Aorta (tissue), 5 donors: ENCODE measurements around the gene BAIAP2. TPM values are rescaled to one million over a fixed set of nuclear protein-coding genes. Genes with fewer than 3 reads are reported as not detected.
"Not testable (repeated sequence)": the region's sequence is repeated elsewhere in the genome, so short reads cannot be mapped to it uniquely, and the experiment has no call there.

Experiments
- ATAC-seq: fragments of 200-7000 bp; cut with Tn5 transposase; one replicate; pipeline ENCODE4 v1.9.1; 2022; ENCODE audit warnings: moderate library complexity; ENCODE audit not compliant: low FRiP score
- DNase-seq, 2 donors: peaks; one replicate each; pipeline ENCODE4 v3.0.0-alpha.2; 2020
- H3K27ac ChIP-seq, 2 donors: one replicate each; pipeline ENCODE4 v1.5.1; 2013; ENCODE audit warnings: low read length in 2 of 2, mild to moderate bottlenecking in 2 of 2, moderate library complexity in 2 of 2, control low read depth in 1 of 2, inconsistent platforms in 1 of 2, low read depth in 1 of 2
- H3K27me3 ChIP-seq, 2 donors: one replicate each; pipeline ENCODE4 v1.6.1; 2013; ENCODE audit warnings: control low read depth in 1 of 2, low read length in 1 of 2, mild to moderate bottlenecking in 1 of 2, moderate library complexity in 1 of 2; ENCODE audit not compliant: insufficient read depth in 2 of 2, control insufficient read depth in 1 of 2
- H3K36me3 ChIP-seq, 2 donors: one replicate each; pipeline ENCODE4 v1.6.1; 2013; ENCODE audit warnings: control low read depth in 1 of 2, low read length in 1 of 2, mild to moderate bottlenecking in 1 of 2; ENCODE audit not compliant: insufficient read depth in 2 of 2, control insufficient read depth in 1 of 2
- H3K4me1 ChIP-seq, 2 donors: one replicate each; pipeline ENCODE4 v1.6.1; 2013; ENCODE audit warnings: low read length in 2 of 2, control low read depth in 1 of 2, mild to moderate bottlenecking in 1 of 2, moderate library complexity in 1 of 2; ENCODE audit not compliant: insufficient read depth in 2 of 2, control insufficient read depth in 1 of 2
- H3K4me3 ChIP-seq, 2 donors: one replicate each; pipeline ENCODE4 v1.5.1; 2013; ENCODE audit warnings: low read length in 2 of 2, control low read depth in 1 of 2, mild to moderate bottlenecking in 1 of 2
- H3K9me3 ChIP-seq: one replicate; pipeline ENCODE4 v1.6.1; 2013; ENCODE audit warnings: mild to moderate bottlenecking, low read length; ENCODE audit not compliant: control insufficient read depth
- WGBS, 2 donors: extraction: QIAGEN DNeasy Blood & Tissue Kit; methylation state at CpG; one replicate each; pipeline ENCODE4 v1.1.7; 2013; 5-methylcytosine and 5-hydroxymethylcytosine counted together
- intact Hi-C, 2 donors: fragments of 100-400 bp; cut with DNase I; formaldehyde crosslinking; loops; one replicate each; pipeline versions ENCODE4 v1.14.2 to v1.15.0; 2022
- polyA plus RNA-seq, 2 donors: library from polyadenylated mRNA; stranded (reverse); fragments of 200-250 nt; gene quantifications; one replicate each; pipeline ENCODE4 v1.2.3, GENCODE V29; 2013
- total RNA-seq, 2 donors: library from RNA; stranded (reverse); fragmentation: NEBNext Ultra II Directional; extraction: Animal tissue kit (Norgen Biotek cat#: 25700); gene quantifications; one replicate each; pipeline ENCODE4 v1.2.1, GENCODE V29; 2021
- donor health status: healthy with polysubstance abuse.
- donor health status: Bipolar disorder and iron deficiency.
- donor health status: DM: no; HTN: no; CAD: no.
- donor health status: DM: no; HTN: no; CAD: no.
- donor health status: DM: yes; HTN: yes; CAD: no.

BAIAP2 gene
- total and polyA plus RNA-seq, 4 donors, result 1.7 to 23.7 (median 14.3) TPM

DNA sequence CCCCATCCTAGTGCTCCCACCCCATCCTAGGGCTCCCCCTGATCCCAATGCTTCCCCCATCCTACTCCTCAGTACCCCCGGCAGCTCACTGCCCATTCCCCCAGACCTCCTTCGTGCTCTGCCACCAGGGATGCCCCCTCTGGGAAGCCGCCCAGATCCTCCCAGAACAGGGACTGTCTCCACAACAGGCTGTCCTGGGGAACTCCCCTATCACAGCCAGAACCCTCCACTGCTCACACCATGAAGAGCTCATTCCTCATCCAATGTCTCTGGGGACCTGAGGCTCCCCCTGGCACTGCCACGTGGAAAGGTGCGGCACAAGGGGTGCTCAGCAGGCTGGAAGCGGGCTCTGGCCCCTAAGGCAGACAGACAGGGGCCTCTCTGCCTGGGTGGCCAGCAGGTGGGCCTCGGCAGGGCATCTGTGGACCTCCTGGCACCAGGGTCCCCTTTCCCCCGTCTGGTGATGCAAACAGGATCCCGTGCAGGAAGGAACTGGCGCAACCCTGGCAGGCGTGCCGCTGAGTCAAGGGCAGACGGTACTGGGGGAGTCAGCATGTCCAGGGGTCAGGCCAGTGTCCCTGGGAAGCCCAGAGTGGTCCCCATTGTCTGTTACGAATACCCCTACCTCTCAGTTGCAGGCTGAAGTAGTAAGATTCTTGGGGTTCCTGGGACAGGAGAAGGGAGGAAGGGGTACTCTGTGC is 115.6 kb downstream of the BAIAP2 start:
- Histone ChIP-seq H3K27ac (no peak overlapping the region), H3K27me3 (no peaks in the 10 kb centered on the region), H3K4me3 (no peak overlapping the region), H3K36me3 (no peaks in the 10 kb centered on the region), H3K9me3 (no peaks in the 10 kb centered on the region), H3K4me1 (no peaks in the 10 kb centered on the region)
- 81 to 84% methylated on average over 14 of the region's 14 CpGs for WGBS, 2 donors
- DNase-seq (peak in 1 of 2 donors; percentile 77), ATAC-seq (peak; percentile 44)
- intact Hi-C loops, result no loop called here

DNA sequence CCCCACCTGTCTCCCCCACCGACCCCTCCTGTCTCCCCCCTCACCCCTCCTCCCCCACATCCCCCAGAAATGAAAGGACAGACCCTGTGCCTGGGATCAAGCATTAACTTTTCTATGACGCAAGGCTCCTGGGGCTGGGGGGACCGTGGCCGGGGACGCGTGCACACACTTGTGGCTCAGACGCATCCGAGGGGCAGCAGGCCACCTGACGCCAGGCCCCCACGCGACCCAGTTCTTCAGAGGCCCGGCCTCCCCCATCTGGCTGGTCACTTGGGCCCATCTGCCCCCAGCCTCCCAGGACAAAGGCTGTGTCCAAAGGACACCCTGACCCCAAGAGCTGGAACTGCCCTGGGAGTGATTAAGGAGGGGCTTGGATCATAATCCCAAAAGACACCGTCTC is 116.3 kb downstream of the BAIAP2 start:
- intact Hi-C loops, result no loop called here
- no peak for DNase-seq
- WGBS, 2 donors, result 85 to 90% methylated on average over 12 to 13 of the region's 13 CpGs
- Histone ChIP-seq H3K4me3 (no peak overlapping the region), H3K27ac (no peak overlapping the region), H3K36me3 (no peaks in the 10 kb centered on the region), H3K27me3 (no peaks in the 10 kb centered on the region), H3K4me1 (no peaks in the 10 kb centered on the region), H3K9me3 (no peaks in the 10 kb centered on the region)
- no peak for ATAC-seq

DNA sequence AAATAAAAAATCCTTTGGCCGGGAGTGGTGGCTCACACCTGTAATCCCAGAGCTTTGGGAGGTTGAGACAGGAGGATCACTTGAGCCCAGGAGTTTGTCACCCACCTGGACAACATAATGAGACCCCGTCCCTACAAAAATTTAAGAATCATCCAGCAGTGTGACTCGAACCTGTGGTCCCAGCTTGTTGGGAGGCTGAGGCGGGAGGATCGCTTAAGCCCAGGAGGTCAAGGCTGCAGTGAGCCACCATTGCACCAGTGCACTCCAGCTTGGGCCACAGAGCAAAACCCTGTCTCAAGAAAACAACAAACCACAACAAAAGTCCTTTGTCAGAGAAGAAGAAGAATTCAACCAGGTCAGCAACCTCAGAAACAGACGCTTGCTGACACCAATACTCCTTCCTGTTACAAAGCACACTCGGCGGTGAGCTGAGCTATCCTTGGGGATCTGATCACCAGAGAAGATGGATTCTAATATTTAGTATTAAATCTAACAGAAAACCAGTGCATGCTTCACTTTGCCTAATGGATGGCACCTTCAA is 117.4 kb downstream of the BAIAP2 start:
- no peak overlapping the region for H3K27ac ChIP-seq
- no peak overlapping the region for H3K4me3 ChIP-seq
- no peaks in the 10 kb centered on the region for H3K9me3 ChIP-seq
- DNase-seq (no peak), ATAC-seq (no peak)
- intact Hi-C loops, result no loop called here
- 88 to 92% methylated on average over 8 of the region's 8 CpGs for WGBS, 2 donors
- no peaks in the 10 kb centered on the region for H3K4me1 ChIP-seq
- no peaks in the 10 kb centered on the region for H3K27me3 ChIP-seq
- H3K36me3 ChIP-seq, result no peaks in the 10 kb centered on the region

DNA sequence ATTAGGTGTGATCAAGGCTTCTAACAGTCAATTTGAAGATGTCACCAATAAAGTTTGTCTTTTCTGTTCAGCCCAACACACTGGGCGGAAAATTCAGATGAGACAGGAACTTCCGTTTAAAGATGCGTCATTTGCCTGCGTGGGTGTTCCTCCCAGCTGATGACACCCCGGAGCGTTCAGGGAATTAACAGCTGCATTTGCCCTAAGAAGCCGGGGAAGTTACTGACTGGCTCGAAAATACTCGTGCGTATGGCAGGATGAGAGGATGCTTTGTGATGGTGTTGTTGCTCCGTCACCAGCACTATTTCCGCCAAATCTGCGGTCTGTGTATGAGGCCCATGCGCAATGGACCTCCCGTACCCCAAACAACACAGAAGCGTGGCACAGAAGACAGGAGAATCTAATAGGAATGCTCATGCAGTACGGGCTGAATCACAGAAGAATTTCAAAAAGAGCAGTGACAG is 118.4 kb downstream of the BAIAP2 start:
- 93% methylated on average over 17 of the region's 17 CpGs for WGBS, 2 donors
- intact Hi-C loops, result no loop called here

DNA sequence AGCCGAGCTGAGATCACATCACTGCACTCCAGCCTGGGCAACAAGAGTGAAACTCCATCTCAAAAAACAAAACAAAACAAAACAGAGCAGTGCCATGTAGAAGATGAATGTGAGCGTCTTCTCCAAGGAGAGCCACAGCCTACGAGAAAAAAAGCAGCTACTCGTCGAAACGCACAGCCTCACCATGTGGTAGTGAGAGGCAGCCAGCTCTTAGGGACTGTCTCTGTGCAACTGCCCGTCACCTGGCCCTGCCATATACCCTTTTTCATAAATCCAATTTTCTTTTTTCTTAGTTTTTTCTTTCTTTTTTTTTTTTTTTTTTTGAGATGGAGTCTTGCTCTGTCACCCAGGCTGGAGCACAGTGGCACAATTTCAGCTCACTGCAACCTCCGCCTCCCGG is 119.1 kb downstream of the BAIAP2 start:
- H3K4me3 ChIP-seq, DNase-seq, intact Hi-C loops, H3K9me3 ChIP-seq, H3K4me1 ChIP-seq, H3K27me3 ChIP-seq, H3K36me3 ChIP-seq, ATAC-seq, H3K27ac ChIP-seq: not testable (repeated sequence)
- WGBS, 2 donors, result 94 to 97% methylated on average over 9 of the region's 9 CpGs

More for the DNA sequence above, 118.4 kb downstream of the BAIAP2 start:
- Histone ChIP-seq H3K36me3 (no peaks in the 10 kb centered on the region), H3K27me3 (no peaks in the 10 kb centered on the region), H3K27ac (no peak overlapping the region), H3K4me3 (no peak overlapping the region), H3K4me1 (no peaks in the 10 kb centered on the region), H3K9me3 (no peaks in the 10 kb centered on the region)
- ATAC-seq (no peak), DNase-seq (no peak)

DNA sequence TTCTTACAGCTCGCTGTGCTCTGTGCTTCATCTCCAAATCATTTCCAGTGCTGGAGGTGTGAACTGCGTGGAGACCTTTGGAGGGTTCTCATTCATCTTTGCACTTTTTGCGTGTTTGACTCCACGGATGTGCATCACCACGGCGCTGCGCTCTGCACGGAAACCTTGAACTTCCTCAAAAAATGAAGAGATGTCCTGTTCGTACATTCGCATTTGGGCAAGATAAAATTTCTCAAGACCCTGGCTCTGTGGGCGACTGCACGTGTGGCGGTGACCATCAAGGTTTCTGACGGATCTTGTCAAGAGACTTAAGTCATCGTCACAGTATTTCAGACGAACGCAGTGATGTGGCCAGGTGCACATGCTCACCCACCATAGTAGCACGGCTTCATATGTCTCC is 120.0 kb downstream of the BAIAP2 start:
- intact Hi-C loops, result no loop called here
- no peak for ATAC-seq

DNA sequence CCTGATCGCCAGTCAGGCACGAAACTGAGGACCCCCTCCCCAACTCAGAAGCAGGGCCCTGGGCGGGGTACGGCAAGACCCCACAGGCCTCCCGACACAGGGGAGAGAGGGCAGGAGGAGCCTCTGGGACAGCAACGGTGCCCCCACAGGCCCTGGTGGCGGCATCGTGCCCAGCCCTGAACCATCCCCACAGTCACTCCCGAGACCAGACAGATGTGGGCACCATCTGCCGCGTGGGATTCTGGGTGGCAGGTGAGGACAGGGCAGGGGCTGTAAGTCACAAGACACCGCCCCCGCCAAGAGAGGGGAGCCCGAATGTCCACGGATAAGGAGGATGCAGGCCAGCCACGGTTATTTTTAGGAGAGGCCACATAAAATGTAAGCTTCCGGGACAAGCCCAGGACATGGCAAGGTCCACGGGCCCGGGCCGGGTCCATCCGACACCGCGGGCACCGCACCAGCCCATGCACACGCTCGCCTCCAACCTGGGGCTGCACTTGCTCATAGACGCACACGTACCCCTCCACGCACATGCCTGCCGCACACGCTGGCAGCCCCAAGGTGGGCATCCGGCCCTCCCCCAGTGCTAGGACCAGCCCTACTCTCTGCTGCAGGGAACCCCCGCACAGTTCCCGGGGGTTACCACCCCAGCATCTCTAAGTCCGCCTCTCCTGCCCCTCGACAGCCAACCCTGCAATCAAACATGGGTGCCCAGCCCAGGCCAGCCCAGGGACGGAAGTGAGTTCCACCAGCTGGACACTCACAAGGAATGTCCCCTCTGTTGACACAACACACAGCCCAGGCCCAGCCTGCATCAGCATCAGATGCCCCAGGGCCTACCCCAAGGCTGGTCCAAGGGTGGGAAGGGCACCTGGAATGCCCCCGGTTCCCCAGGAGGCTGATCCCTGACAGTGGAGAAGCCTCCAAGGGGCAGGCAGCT is 122.2 kb downstream of the BAIAP2 start:
- Histone ChIP-seq H3K9me3 (no peaks in the 10 kb centered on the region), H3K4me1 (no peaks in the 10 kb centered on the region), H3K27me3 (no peaks in the 10 kb centered on the region), H3K36me3 (no peaks in the 10 kb centered on the region), H3K4me3 (no peak overlapping the region), H3K27ac (no peak overlapping the region)
- DNase-seq, result no peak
- no peak for ATAC-seq
- WGBS, 2 donors, result 92 to 95% methylated on average over 38 of the region's 38 CpGs
- intact Hi-C loops, result no loop called here

More for the DNA sequence above, 120.0 kb downstream of the BAIAP2 start:
- H3K4me3 ChIP-seq, result no peak overlapping the region
- no peaks in the 10 kb centered on the region for H3K36me3 ChIP-seq
- H3K27ac ChIP-seq, result no peak overlapping the region
- H3K9me3 ChIP-seq, result no peaks in the 10 kb centered on the region
- H3K27me3 ChIP-seq, result no peaks in the 10 kb centered on the region
- 96 to 97% methylated on average over 18 of the region's 18 CpGs for WGBS, 2 donors
- no peaks in the 10 kb centered on the region for H3K4me1 ChIP-seq
- DNase-seq, result no peak

DNA sequence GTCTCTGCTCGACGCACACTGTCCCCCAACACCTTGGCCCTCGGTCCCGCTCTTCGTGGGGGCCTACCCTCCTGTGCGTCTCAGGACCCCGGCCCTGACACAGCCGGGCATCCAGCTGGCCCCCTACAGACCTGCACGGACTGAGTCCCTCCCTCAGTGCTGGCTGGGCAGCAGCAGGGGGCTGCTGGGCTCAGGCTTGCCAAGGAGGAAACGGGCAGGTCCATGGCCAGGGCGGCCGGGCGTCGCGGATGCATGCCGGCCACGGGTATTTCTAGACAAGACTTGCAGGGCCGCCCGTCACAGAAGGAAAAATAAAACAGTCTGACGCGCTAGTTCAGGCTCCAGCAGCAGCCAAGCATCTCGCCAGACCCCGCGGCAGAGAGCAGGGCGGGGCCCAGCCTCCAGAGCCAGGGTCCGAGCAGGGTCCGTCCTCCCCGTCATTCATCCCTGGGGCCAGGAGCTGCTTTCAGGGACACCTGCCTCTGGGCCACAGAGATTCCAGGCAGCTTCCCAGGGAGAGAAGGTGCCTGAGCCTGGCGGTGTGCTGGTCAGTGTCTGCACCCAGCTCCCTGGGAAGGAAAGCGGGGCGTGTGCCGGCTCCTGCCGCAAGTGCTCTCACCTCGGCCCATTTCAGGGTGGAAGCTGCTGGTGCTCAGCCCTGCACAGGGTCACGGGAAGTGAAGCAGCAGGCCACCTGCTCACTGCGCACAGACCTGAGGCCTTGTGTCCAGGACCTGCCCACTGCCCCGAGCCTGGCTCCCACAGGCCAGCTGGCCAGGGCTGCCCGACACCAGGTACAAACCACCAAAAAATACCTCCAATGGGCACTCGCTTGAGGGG is 123.1 kb downstream of the BAIAP2 start:
- Histone ChIP-seq H3K36me3 (no peaks in the 10 kb centered on the region), H3K4me1 (no peaks in the 10 kb centered on the region), H3K4me3 (no peak overlapping the region), H3K9me3 (no peaks in the 10 kb centered on the region), H3K27me3 (no peaks in the 10 kb centered on the region), H3K27ac (no peak overlapping the region)
- intact Hi-C loops, result no loop called here
- no peak for ATAC-seq
- no peak for DNase-seq
- 83 to 93% methylated on average over 38 to 39 of the region's 39 CpGs for WGBS, 2 donors
